Stomach (tissue), 9 donors: ENCODE results near the gene SLIT1. TPM values are rescaled to one million over a fixed set of nuclear protein-coding genes. Genes with fewer than 3 reads are reported as not detected.

ENCODE experiments used
- DNase-seq, 2 donors: peaks; one replicate each; pipeline versions ENCODE4 v3.0.0 to v3.0.0-alpha.2; 2013 to 2019
- H3K27ac ChIP-seq, 5 donors: fragments of 200-600 bp in 4 of 5; sonication (generic) in 4 of 5; one replicate each; pipeline ENCODE4 v1.5.1; 2013 to 2019; ENCODE audit warnings: mild to moderate bottlenecking in 1 of 5, moderate library complexity in 1 of 5
- H3K27me3 ChIP-seq, 3 donors: fragments of 200-600 bp; sonication (generic); one replicate each; pipeline ENCODE4 v1.5.1; 2017 to 2019; ENCODE audit warnings: mixed run types in 1 of 3
- H3K36me3 ChIP-seq, 4 donors: fragments of 200-600 bp; sonication (generic); 1 replicate in 3 of 4; 2 replicates in 1 of 4; pipeline ENCODE4 v1.5.1; 2016 to 2019
- H3K4me1 ChIP-seq, 4 donors: fragments of 200-600 bp; sonication (generic); one replicate each; pipeline ENCODE4 v1.5.1; 2016 to 2019
- H3K4me3 ChIP-seq, 4 donors: fragments of 200-600 bp; sonication (generic) in 3 of 4; one replicate each; pipeline ENCODE4 v1.5.1; 2016 to 2019; ENCODE audit warnings: mild to moderate bottlenecking in 1 of 4
- H3K9me3 ChIP-seq, 4 donors: fragments of 200-600 bp; sonication (generic); one replicate each; pipeline ENCODE4 v1.5.1; 2016 to 2019
- CTCF ChIP-seq, 7 experiments: fragments of 450-650 bp in 4 of 7; fragments of 200-600 bp in 3 of 7; sonication (generic) in 3 of 7; IDR thresholded peaks; one replicate each; pipeline ENCODE4 v1.5.1; 2016 to 2019; ENCODE audit warnings: antibody characterized with exemption in 7 of 7, control low read depth in 2 of 7, mild to moderate bottlenecking in 1 of 7
- EP300 ChIP-seq: sonication (generic); formaldehyde crosslinking; IDR thresholded peaks from one replicate; pipeline ENCODE4 v1.6.1; 2017; ENCODE audit warnings: antibody characterized with exemption
- POLR2A ChIP-seq, 4 donors: fragments of 450-650 bp; IDR thresholded peaks; one replicate each; pipeline ENCODE4 v1.6.1; 2016; ENCODE audit warnings: antibody characterized with exemption in 4 of 4, control low read depth in 2 of 4, mild to moderate bottlenecking in 1 of 4, moderate library complexity in 1 of 4
- POLR2AphosphoS5 ChIP-seq, 3 donors: sonication (generic); formaldehyde crosslinking; IDR thresholded peaks; one replicate each; pipeline ENCODE4 v1.6.1; 2016; ENCODE audit warnings: antibody characterized with exemption in 3 of 3
- WGBS, 5 donors: extraction: QIAGEN DNeasy Blood & Tissue Kit in 3 of 5; methylation state at CpG; one replicate each; pipeline versions ENCODE4 v1.1.5 to v1.1.7; 2013 to 2018; 5-methylcytosine and 5-hydroxymethylcytosine counted together
- intact Hi-C: fragments of 100-400 bp; cut with DNase I; formaldehyde crosslinking; loops from one replicate; pipeline ENCODE4 v1.15.1; 2023; ENCODE audit warnings: low total_unique reads
- polyA plus RNA-seq, 3 donors: library from polyadenylated mRNA; stranded (reverse); fragments of 200-250 nt; gene quantifications; one replicate each; pipeline ENCODE4 v1.2.3, GENCODE V29; 2013
- total RNA-seq, 5 donors: library from RNA; depleted of rRNA; stranded (reverse); fragments of >200 nt; gene quantifications; one replicate each; pipeline versions ENCODE4 v1.1.0 to v1.2.3, GENCODE V29; 2014 to 2016
- donor health status: healthy with polysubstance abuse.
- donor health status: Bipolar disorder and iron deficiency.
- donor health status: healthy.

Gene SLIT1
- total and polyA plus RNA-seq, 8 donors = under 0.01 to 6.1 (median 0.44) TPM

- 81 to 86% (median 82%) methylated on average over 9 of the region's 9 CpGs for WGBS, 5 donors
- no peak overlapping the region for H3K4me3 ChIP-seq
- intact Hi-C loops = no loop called here
- H3K4me1 ChIP-seq = peaks cover 0 to 3% (median 0%) of the 10 kb centered on the region in 4 donors
- H3K27ac ChIP-seq = no peak overlapping the region
- H3K9me3 ChIP-seq = no peaks in the 10 kb centered on the region
- H3K36me3 ChIP-seq = no peaks in the 10 kb centered on the region
- no peak for TF ChIP-seq EP300
- TF ChIP-seq POLR2AphosphoS5 (IDR thresholded peaks at IDR 0.05) = no peak
- TF ChIP-seq POLR2A (IDR thresholded peaks at IDR 0.05) = no peak
- no peak for TF ChIP-seq CTCF (IDR thresholded peaks at IDR 0.05)
- no peak for DNase-seq
- peaks cover 0 to 3% (median 0%) of the 10 kb centered on the region in 3 donors for H3K27me3 ChIP-seq
Measured at GRCh38 chr10:97057491-97058235, 128.1 kb downstream of the SLIT1 start.

- DNase-seq = no peak
- Histone ChIP-seq H3K4me1 (peaks cover 0 to 3% (median 0%) of the 10 kb centered on the region in 4 donors), H3K27me3 (no peaks in the 10 kb centered on the region), H3K4me3 (no peak overlapping the region), H3K36me3 (no peaks in the 10 kb centered on the region), H3K27ac (no peak overlapping the region), H3K9me3 (no peaks in the 10 kb centered on the region)
- intact Hi-C loops = no loop called here
- TF ChIP-seq POLR2AphosphoS5 (IDR thresholded peaks at IDR 0.05) = no peak
- TF ChIP-seq EP300 = no peak
- WGBS, 5 donors = 81 to 87% (median 83%) methylated on average over 12 of the region's 12 CpGs
Measured at GRCh38 chr10:97056003-97056630, 129.6 kb downstream of the SLIT1 start.

- 58 to 70% (median 67%) methylated on average over 2 of the region's 2 CpGs for WGBS, 5 donors
- Histone ChIP-seq H3K4me3 (no peak overlapping the region), H3K9me3 (no peaks in the 10 kb centered on the region), H3K36me3 (no peaks in the 10 kb centered on the region), H3K27me3 (peaks cover 0 to 15% (median 0%) of the 10 kb centered on the region in 3 donors), H3K27ac (no peak overlapping the region), H3K4me1 (no peaks in the 10 kb centered on the region)
- TF ChIP-seq POLR2A (IDR thresholded peaks at IDR 0.05) (no peak), POLR2AphosphoS5 (IDR thresholded peaks at IDR 0.05) (no peak), EP300 (no peak), CTCF (IDR thresholded peaks at IDR 0.05) (no peak)
- intact Hi-C loops = no loop called here
- DNase-seq = no peak
Measured at GRCh38 chr10:97053276-97053675, 132.5 kb downstream of the SLIT1 start.

- WGBS, 5 donors = 79 to 84% (median 81%) methylated on average over 4 of the region's 4 CpGs
- no peaks in the 10 kb centered on the region for H3K4me1 ChIP-seq
- no peak overlapping the region for H3K4me3 ChIP-seq
- DNase-seq = no peak
- no peaks in the 10 kb centered on the region for H3K36me3 ChIP-seq
- H3K27ac ChIP-seq = no peak overlapping the region
- peaks cover 0 to 15% (median 0%) of the 10 kb centered on the region in 3 donors for H3K27me3 ChIP-seq
- TF ChIP-seq POLR2A (IDR thresholded peaks at IDR 0.05) = no peak
- no peak for TF ChIP-seq EP300
- no peak for TF ChIP-seq POLR2AphosphoS5 (IDR thresholded peaks at IDR 0.05)
- no peak for TF ChIP-seq CTCF (IDR thresholded peaks at IDR 0.05)
- intact Hi-C loops = no loop called here
- no peaks in the 10 kb centered on the region for H3K9me3 ChIP-seq
Measured at GRCh38 chr10:97050956-97051496, 134.7 kb downstream of the SLIT1 start.
